IMR-90 (cell line): ENCODE data around the gene TNRC18.

Source experiments
- BHLHE40 ChIP-seq: fragments of 150-350 bp; IDR thresholded peaks from 2 replicates; pipeline ENCODE4 v1.6.1; 2016; ENCODE audit warnings: mild to moderate bottlenecking, low read depth, low read length
- CEBPB ChIP-seq: IDR thresholded peaks from 2 replicates; pipeline ENCODE4 v1.6.1; 2012; ENCODE audit warnings: low read depth, low read length, improper control_type of control experiment
- CHD1 ChIP-seq: IDR thresholded peaks from 2 replicates; pipeline ENCODE4 v1.6.1; 2012; ENCODE audit warnings: low read depth, low read length, improper control_type of control experiment
- CTCF ChIP-seq: conservative IDR thresholded peaks from 2 replicates; pipeline ENCODE4 v1.5.1; 2012; ENCODE audit warnings: mild to moderate bottlenecking, low read depth, low read length, improper control_type of control experiment
- ELK1 ChIP-seq: fragments of 150-350 bp; IDR thresholded peaks from 2 replicates; pipeline ENCODE4 v1.6.1; 2016; ENCODE audit warnings: low read depth, mild to moderate bottlenecking, low read length, moderate library complexity, borderline replicate concordance
- MAFK ChIP-seq: IDR thresholded peaks from 2 replicates; pipeline ENCODE4 v1.6.1; 2012; ENCODE audit warnings: low read depth, low read length, improper control_type of control experiment
- MXI1 ChIP-seq: IDR thresholded peaks from 2 replicates; pipeline ENCODE4 v1.6.1; 2012; ENCODE audit warnings: low read depth, mild to moderate bottlenecking, low read length, moderate library complexity, borderline replicate concordance
- POLR2A ChIP-seq: IDR thresholded peaks from 2 replicates; pipeline ENCODE4 v1.6.1; 2012; ENCODE audit warnings: mild to moderate bottlenecking, low read depth, low read length
- RAD21 ChIP-seq: IDR thresholded peaks from 2 replicates; pipeline ENCODE4 v1.6.1; 2012; ENCODE audit warnings: low read length, improper control_type of control experiment
- USF2 ChIP-seq: fragments of 150-350 bp; IDR thresholded peaks from 2 replicates; pipeline ENCODE4 v1.6.1; 2017; ENCODE audit warnings: mild to moderate bottlenecking, antibody characterized with exemption, low read length, low read depth

- TF ChIP-seq MAFK (no peak), POLR2A (no peak), CTCF (no peak), BHLHE40 (no peak), RAD21 (no peak), CEBPB (no peak), USF2 (no peak), ELK1 (no peak), MXI1 (no peak), CHD1 (no peak)
These were observed 13.8 kb upstream of the TNRC18 start for GRCh38 chr7:5437348-5437892.
